ENCODE measurements around the gene U2AF1L4.

Gene U2AF1L4

GRCh38 chr19:35740108-35740422 is 5.2 kb downstream of the U2AF1L4 start (continued):
- peak; percentile 53 for TF ChIP-seq ZNF449 (tag by site-specific recombination; IDR thresholded peaks at IDR 0.05)
- TF ChIP-seq ZNF221 (tag by site-specific recombination; IDR thresholded peaks at IDR 0.05; ENCODE audit: borderline replicate concordance), result no peak
- TF ChIP-seq ZNF777 (tag by site-specific recombination; IDR thresholded peaks at IDR 0.05; ENCODE audit: borderline replicate concordance), result peak; percentile 97; the same call in 1 of the 2 replicates
- TF ChIP-seq HIC1 (tag by site-specific recombination; IDR thresholded peaks at IDR 0.05), result peak; percentile 69; the same call in 1 of the 2 replicates
- TF ChIP-seq PRDM10 (tag by site-specific recombination; IDR thresholded peaks at IDR 0.05), result no peak
- 0 out of 2 replicates have a peak, but pooled peaks have one; percentile 28 for TF ChIP-seq REPIN1 (tag by site-specific recombination; IDR thresholded peaks at IDR 0.05; ENCODE audit: low read depth)
- TF ChIP-seq BCL11B (tag by site-specific recombination; IDR thresholded peaks at IDR 0.05; ENCODE audit: low read depth), result no peak
- TF ChIP-seq CTCF (tag by site-specific recombination; IDR thresholded peaks at IDR 0.05), result peak; percentile 76
- TF ChIP-seq ZNF416 (tag by site-specific recombination; IDR thresholded peaks at IDR 0.05), result no peak
- no peak for TF ChIP-seq ZBTB11 (tag by site-specific recombination; conservative IDR thresholded peaks at IDR 0.05; ENCODE audit: low read depth)

GRCh38 chr19:35739275-35740107 is 5.7 kb downstream of the U2AF1L4 start:
- Histone ChIP-seq H3K4me3 (ENCODE audit: low read depth, low read length) (peak overlapping the region; percentile 52), H3K27ac (ENCODE audit: extremely low read depth, low read depth, low read length) (peak overlapping the region; percentile 97; the same call in 1 of the 2 replicates), H3K36me3 (ENCODE audit: control insufficient read depth in 2 of 2, insufficient read depth in 1 of 2, low read length in 2 of 2) (peaks cover 61 to 69% of the 10 kb centered on the region in 2 experiments), H3K9me3 (ENCODE audit: control insufficient read depth, insufficient read depth, low read depth, low read length) (no peaks in the 10 kb centered on the region; the same call in 1 of the 2 replicates), H3K4me1 (ENCODE audit: control insufficient read depth, insufficient read depth, low read length) (peaks cover 17% of the 10 kb centered on the region)
- ChIA-PET CTCF (interaction anchor here (0.5 to 1.6 kb wide), 4 partner anchors 9 to 192 kb away, joined by 3 to 8 read pairs (median 5); partner anchors contain the start of gene LIN37), POLR2A (interaction anchor here (0.8 to 7.7 kb wide), 27 partner anchors 9 to 475 kb away, joined by 3 to 204 read pairs (median 7); partner anchors contain the start of genes ARHGAP33, COX6B1, HSPB6 and LIN37)
- peak; percentile 34 for TF ChIP-seq ZBTB17 (tag by site-specific recombination; IDR thresholded peaks at IDR 0.05)
- TF ChIP-seq KLF16 (tag by site-specific recombination; IDR thresholded peaks at IDR 0.05), result no peak
- no peak for TF ChIP-seq ZNF311 (tag by site-specific recombination; IDR thresholded peaks at IDR 0.05; ENCODE audit: borderline replicate concordance)
- TF ChIP-seq ZNF76 (tag by site-specific recombination; IDR thresholded peaks at IDR 0.05; ENCODE audit: borderline replicate concordance, low read depth), result no peak
- no peak for TF ChIP-seq ZNF366 (tag by site-specific recombination; conservative IDR thresholded peaks at IDR 0.05)
- TF ChIP-seq GLI2 (tag by site-specific recombination; IDR thresholded peaks at IDR 0.05; ENCODE audit: borderline replicate concordance, low read depth), result no peak
- TF ChIP-seq ZNF600 (tag by site-specific recombination; IDR thresholded peaks at IDR 0.05), result peak; percentile 72
- TF ChIP-seq ZNF670 (tag by site-specific recombination; IDR thresholded peaks at IDR 0.05; ENCODE audit: low read depth), result no peak
- TF ChIP-seq ZNF610 (tag by site-specific recombination; IDR thresholded peaks at IDR 0.05; ENCODE audit: borderline replicate concordance), result no peak
- peak; percentile 86; the same call in 1 of the 2 replicates for TF ChIP-seq ZBTB48 (tag by site-specific recombination; IDR thresholded peaks at IDR 0.05)
- peak; percentile 62; the same call in 1 of the 2 replicates for TF ChIP-seq ZNF223 (tag by site-specific recombination; IDR thresholded peaks at IDR 0.05)
- 0 out of 2 replicates have a peak, but pooled peaks have one; percentile 19 for TF ChIP-seq IKZF3 (tag by site-specific recombination; IDR thresholded peaks at IDR 0.05)

Data from HEK293 (cell line).